RWPE1 (cell line): Measurements from ENCODE around the gene PRRX2.

Experiments used
- CTCF ChIA-PET: fragments of 350-600 bp; sonication (Branson Sonifier 250); formaldehyde crosslinking; extraction: SDS; loops from one replicate; lab custom pipeline; 2021; lab: Yijun Ruan, JAX
- POLR2A ChIA-PET: fragments of 400-600 bp; formaldehyde crosslinking; extraction: SDS; loops from one replicate; lab custom pipeline; 2020; ENCODE audit warnings: antibody characterized with exemption; ENCODE audit not compliant: low non-redundant PET; lab: Yijun Ruan, JAX
- DNase-seq: peaks from one replicate; pipeline ENCODE4 v3.0.0; 2012; ENCODE audit warnings: low spot score
- H3K27ac ChIP-seq: fragments of 450-650 bp; 2 replicates; pipeline ENCODE4 v1.5.1; 2017
- TF ChIP-seq, protein P1 (sequence below): fragments of 450-650 bp; conservative IDR thresholded peaks from 2 replicates; pipeline ENCODE4 v1.5.1; 2017; ENCODE audit warnings: low read depth, mild to moderate bottlenecking

The PRRX2 gene

DNA sequence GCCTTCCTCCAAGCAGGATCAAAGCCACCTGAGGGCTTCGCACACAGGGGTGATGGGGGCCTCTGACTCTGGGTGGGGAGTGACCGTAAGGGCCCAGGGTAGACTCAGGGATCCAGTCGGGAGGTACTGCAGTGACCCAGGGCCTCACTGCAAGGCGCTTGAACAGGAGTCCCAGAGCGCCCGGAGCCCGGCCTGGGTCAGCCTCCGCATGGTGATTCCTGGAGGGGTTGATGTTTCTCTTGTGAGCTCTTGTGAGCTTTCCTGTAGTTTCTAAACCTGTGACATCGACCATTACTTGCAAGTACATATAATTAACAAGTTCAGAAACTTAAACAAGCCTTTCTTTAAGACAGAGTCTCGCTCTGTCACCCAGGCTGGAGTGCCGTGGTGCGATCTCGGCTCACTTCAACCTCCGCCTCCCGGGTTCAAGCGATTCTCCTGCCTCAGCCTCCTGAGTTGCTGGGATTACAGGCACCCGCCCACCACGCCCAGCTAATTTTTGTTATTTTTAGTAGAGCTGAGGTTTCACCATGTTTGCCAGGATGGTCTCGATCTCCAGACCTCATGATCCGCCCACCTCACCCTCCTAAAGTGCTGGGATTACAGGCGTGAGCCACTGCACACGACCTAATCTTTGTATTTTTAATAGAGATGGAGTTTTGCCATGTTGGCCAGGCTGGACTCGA is 67.6 kb downstream of the PRRX2 start:
- ChIA-PET CTCF (interaction anchor here (0.6 to 1.1 kb wide), 2 partner anchors 12 to 27 kb away, joined by 3 to 4 read pairs; no protein-coding TSS in a partner anchor), POLR2A (no interaction called here)
- no peak for DNase-seq
- TF ChIP-seq, protein P1, sequence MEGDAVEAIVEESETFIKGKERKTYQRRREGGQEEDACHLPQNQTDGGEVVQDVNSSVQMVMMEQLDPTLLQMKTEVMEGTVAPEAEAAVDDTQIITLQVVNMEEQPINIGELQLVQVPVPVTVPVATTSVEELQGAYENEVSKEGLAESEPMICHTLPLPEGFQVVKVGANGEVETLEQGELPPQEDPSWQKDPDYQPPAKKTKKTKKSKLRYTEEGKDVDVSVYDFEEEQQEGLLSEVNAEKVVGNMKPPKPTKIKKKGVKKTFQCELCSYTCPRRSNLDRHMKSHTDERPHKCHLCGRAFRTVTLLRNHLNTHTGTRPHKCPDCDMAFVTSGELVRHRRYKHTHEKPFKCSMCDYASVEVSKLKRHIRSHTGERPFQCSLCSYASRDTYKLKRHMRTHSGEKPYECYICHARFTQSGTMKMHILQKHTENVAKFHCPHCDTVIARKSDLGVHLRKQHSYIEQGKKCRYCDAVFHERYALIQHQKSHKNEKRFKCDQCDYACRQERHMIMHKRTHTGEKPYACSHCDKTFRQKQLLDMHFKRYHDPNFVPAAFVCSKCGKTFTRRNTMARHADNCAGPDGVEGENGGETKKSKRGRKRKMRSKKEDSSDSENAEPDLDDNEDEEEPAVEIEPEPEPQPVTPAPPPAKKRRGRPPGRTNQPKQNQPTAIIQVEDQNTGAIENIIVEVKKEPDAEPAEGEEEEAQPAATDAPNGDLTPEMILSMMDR: no peak
- H3K27ac ChIP-seq: no peak overlapping the region

DNA sequence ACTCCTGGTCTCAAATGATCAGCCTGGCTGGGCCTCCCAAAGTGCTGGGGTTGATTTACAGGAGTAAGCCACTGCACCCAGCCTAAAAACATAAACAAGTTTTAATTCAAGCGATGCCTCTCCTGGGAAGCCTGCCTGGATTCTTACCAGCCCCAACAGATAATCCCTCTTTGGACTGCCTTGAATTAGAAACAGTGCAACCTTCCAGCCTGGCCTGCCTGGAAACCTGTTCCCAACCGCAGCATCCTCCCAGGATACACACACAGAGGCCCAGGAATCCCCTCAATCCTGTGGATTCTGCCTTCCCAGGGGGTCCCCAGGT is 68.1 kb downstream of the PRRX2 start:
- POLR2A ChIA-PET: no interaction called here
- H3K27ac ChIP-seq: no peak overlapping the region
- TF ChIP-seq, protein P1: no peak
- CTCF ChIA-PET: interaction anchor here (0.6 to 1.1 kb wide), 2 partner anchors 13 to 27 kb away, joined by 3 to 4 read pairs; no protein-coding TSS in a partner anchor
- DNase-seq: no peak

DNA sequence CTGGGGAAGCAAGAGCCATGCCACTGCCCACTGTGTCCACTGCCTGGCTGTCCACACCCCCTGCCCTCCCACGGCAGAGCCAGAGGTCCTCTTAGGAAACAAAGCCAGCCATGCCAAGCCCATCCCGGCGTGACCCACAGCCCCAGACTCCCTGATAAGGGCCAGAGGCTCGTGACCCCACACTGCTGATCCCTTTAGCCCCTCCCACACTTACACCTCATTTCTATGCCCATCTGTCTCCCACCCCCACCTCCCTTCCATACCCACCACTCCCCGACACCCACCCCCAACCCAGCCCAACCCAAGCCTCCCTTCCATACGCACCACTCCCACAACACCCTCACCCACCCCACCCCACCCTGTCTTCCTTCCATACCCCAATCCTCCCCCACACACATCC is 70.1 kb downstream of the PRRX2 start:
- TF ChIP-seq, protein P1: no peak
- ChIA-PET CTCF (interaction anchor here (1.1 to 1.5 kb wide), 2 partner anchors 16 to 55 kb away, joined by 3 to 8 read pairs; no protein-coding TSS in a partner anchor), POLR2A (no interaction called here)
- H3K27ac ChIP-seq: no peak overlapping the region
- no peak for DNase-seq

DNA sequence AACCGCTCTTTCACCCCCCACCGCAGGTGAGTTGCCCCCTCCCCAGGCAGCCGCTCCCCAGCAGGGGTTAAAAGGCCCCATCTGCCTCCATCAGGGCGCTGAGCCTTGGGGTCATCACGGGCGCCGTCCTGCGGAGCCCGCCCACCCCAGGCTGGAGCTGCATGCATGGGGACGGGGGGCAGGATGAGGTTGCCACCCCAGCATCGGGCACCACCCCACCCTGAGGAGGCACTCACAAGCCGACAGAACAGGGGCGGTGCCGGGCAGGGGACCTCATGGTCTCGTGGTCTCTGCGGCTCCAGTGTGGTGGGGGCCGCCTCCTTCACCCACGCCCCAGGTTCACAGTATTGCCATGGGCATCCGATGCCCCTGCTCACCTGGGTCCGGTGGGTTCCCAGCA is 70.9 kb downstream of the PRRX2 start:
- ChIA-PET CTCF (interaction anchor here (0.6 to 4.1 kb wide), 7 partner anchors 10 to 910 kb away, joined by 3 to 93 read pairs (median 25); no protein-coding TSS in a partner anchor), POLR2A (no interaction called here)
- no peak for DNase-seq
- H3K27ac ChIP-seq: no peak overlapping the region
- TF ChIP-seq, protein P1: no peak

DNA sequence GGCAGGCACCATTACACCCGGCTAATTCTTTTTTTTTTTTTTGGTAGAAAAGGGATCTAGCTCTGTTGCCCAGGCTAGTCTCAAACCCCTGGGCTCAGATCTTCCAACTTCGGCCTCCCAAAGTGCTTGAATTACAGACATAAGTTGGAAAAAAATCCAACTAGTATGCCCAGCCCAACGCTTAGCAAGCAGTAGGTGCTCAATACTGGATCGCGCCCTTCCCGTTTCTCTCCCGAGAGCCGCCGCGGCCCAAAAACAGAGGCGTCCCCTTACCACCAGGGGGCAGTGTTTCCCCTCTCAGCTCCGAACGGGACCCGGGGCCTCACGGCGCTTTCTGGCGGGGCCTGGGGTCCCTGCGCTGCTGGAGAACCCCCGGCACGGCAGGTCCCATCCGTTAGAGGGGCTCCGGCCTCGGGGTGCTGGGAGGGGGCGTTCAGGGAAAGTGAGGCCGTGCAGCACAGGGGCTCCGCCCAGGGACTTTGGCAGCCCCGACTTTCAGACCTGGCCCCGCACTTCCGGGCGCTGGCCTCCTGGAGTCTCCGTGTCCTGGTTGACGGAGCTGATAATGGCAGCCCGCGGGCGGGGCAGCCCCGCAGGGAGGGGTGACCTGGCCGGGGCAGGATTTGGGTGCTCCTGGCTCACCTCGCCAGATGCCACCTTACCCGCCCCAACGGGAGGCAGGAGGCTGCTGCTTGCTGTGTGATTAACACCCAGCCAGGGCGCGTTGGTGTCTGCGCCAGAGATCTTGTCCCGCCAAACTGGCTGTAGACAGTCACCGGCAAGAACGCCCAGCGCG is 72.2 kb downstream of the PRRX2 start:
- H3K27ac ChIP-seq: peak overlapping the region; percentile 65
- peak; percentile 92 for DNase-seq
- ChIA-PET CTCF (interaction anchor here (0.6 to 4.1 kb wide), 38 partner anchors 9 to 972 kb away, joined by 3 to 93 read pairs (median 4); partner anchors contain the start of gene PTGES), POLR2A (interaction anchor here (0.6 kb wide), 3 partner anchors 8 to 76 kb away, joined by 4 to 7 read pairs (median 5); no protein-coding TSS in a partner anchor)
- TF ChIP-seq, protein P1: peak; percentile 99

DNA sequence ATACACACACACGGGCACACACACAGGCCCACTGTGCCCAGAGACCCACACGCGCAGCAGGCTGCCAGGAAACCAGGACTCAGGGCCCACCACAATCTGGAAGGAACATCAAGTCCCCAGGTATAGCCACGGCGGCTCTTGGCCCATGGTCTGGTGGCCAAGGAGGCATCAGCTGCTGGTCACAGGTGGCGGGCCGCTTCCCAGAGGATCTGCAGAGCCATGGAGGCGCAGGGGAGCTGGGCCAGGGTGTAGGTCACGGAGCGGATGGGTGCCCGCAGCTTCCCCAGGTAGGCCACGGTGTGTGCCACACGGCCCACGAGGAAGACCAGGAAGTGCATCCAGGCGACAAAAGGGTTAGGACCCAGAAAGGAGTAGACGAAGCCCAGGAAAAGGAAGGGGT is 74.0 kb downstream of the PRRX2 start:
- TF ChIP-seq, protein P1: no peak
- no peak overlapping the region for H3K27ac ChIP-seq
- no peak for DNase-seq
- ChIA-PET CTCF (interaction anchor here (0.6 to 4.1 kb wide), 6 partner anchors 12 to 146 kb away, joined by 5 to 93 read pairs (median 26); no protein-coding TSS in a partner anchor), POLR2A (interaction anchor here (0.5 kb wide), 1 partner anchor 89 kb away, joined by 4 read pairs; no protein-coding TSS in a partner anchor)
